GM19238 (cell line): ENCODE measurements around the gene STAT4.

ENCODE experiments used
- DNase-seq: peaks from one replicate; pipeline ENCODE4 v3.0.0; 2011; ENCODE audit warnings: low spot score; ENCODE audit not compliant: insufficient read length

The STAT4 gene

GRCh38 chr2:191086706-191087105, 64.1 kb downstream of the STAT4 start:
- no peak for DNase-seq

DNA sequence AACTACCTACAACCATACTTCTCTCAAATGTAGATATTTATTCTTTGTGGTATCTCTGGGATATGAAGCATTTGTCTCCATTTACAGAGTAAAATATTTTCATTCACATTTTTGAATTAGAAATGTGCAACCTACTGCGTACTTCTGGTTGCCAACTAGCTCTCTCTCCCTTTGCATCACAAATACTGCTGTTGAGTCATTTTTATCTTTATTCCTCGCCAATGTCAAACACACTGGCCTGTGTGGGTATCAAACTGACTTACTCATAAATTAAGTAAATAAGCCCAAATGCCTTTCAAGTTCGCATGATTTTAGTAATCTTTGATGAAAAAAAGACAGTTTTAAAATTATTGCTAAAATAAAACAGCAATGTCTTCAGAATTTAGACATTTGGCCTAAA, 67.3 kb downstream of the STAT4 start:
- no peak for DNase-seq

DNA sequence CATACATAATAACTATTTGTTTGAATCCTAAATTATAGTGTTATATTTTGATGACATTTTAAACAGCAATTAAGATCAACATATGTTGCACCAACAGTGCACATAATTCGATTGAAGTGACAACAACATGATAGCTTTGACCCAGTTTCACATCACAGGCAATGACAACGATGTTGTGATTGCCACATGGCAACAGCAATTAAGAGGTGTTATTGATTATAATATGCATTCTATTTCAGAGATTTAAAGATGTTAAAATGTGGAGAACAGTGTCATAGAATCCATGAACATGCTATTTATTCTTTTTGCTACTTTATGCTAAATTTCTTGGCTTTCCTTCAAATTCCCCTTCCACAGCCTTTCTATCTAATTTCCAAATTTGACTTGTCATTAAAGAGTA, 68.5 kb downstream of the STAT4 start:
- DNase-seq: no peak

DNA sequence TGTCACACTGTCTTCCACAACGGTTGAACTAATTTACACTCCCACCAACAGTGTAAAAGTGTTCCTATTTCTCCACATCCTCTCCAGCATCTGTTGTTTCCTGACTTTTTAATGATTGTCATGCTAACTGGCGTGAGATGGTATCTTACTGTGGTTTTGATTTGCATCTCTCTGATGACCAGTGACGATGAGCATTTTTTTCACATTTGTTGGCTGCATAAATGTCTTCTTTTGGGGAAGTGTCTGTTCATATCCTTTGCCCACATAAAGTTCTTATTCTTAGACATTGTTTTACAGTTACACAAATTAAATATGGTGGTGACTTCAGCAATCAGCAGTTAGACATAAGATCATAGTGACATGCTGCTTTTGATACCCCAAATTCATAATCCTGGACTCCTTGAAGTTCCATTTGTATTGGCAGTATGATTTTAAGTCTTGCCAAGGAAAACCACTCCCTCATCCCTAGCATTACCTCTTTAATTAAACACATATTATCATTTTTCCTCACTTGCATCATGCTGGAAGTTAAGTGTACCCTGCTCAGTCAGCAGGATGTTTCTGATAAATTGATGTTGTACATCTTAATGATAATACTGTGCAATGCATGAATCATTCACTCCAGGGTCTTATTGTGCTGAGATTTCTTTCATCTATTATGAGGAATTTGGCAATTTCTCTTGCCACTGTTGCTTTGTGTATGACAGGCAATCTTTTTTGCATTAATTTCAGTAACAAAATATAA, 69.2 kb downstream of the STAT4 start:
- DNase-seq: no peak

DNA sequence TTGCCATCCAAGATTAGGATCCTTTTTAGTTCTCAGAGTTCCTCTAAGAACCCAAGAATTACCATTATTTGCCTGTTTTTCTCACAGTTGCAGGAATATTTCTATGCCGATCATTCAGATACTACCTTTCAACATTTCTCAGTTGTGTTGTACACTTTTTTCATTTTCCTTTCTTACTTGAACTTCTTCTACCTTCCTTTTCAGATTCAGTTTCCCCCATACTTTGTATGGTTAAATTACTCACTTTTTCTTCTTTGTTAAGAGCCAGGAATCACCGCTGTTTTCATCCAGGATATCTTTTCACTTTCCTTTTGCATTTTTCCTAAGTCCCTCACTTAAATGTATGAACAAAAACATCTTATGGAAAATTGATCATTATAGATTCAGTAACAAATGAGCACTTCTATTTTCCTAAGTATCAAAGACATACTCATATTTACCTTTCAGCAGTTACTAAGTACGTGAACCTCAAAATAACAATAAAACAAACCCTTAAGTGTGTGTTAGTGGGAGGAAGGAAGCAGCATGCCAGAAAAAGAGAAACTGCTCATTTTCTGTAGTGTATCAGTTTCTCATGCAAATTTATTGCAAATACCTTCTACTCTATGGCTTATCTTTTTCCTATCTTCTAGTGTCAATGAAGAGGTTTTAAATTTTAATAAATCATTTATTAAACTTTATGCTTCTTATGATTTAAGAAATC, 72.5 kb downstream of the STAT4 start:
- DNase-seq: no peak

DNA sequence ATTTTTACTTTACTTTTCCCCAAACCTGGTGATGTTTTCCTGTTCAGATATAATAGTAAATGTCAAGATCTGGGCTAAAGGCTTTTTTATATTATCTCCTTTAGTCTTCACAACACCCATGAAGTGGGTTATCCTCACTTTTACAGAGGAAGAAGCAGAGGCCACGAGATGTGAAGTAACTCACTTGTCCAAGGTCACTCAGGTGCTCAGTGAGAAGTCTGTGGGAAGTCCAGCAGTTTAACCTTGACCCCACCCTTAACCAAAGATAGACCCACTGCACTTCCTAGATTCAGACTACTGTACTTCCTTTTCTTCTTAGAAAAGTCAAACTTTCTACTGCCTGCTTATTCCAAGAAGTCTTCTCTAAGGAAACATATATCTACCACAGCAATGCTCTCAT, 80.5 kb downstream of the STAT4 start:
- no peak for DNase-seq

DNA sequence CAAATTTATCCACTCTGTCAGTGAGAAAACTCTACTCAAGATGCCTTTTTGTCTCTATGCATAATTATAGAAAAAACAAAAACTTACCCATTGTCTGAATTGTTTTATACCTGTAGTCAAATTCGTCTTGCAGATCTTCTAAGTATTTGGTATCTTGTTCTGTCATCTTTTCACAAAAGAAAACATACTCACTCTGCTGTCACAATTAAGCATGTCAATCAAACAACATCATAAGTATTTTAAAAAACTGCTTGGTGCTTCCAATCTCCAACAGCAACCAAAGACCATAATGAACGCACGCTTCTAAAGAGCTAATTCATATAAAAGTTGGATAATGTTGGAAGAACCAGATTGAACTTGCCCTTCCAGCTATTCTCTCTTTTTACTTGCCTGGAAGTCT, 81.2 kb downstream of the STAT4 start:
- no peak for DNase-seq

DNA sequence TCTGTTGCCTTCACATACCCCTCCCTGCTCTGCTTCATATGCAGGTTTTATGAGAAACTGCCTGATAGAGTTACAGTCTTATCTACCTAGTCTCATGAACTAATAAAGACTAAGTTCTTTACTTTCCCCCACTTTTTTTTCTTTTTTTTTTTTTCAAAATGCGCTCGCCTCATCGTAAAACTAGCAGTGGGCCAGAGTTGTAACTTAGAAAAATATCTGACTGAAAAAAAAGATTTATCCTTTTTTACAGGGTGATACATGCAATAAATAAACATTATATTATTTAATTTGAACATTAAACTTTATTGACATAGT, 83.9 kb downstream of the STAT4 start:
- no peak for DNase-seq

DNA sequence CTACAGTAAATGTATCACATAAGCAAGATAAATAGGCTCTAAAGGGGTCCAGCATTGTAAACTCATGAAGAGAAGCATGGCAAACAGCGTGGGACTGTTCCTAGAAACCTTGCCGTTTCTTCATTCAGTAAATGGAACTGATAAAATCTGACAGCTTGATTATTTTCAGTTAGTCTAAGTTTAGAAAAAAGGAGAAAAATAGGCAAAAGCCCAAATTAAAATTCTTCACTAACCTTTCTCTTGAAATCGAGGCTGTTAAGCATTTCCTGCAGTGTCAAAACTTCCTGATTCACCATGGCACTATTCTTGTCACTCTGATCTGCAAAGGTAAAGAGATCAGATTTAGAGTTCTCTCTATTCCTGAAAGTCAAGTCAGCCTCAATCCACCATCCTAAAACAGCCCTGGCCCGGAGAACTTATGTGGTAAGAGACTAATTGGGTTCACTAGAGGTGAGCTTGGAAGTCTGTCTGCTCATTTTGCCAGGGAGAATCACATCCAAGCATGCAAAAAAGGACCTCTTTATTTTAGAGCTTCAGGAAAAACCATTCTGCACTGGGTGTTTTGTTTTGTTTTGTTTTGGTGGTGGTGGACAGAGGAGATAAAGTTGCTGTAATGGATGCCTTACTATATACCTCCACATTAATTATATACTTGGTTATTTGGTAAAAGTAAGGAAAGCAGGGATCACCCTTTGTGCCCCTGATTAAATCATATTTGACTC, 84.4 kb downstream of the STAT4 start:
- DNase-seq: no peak

DNA sequence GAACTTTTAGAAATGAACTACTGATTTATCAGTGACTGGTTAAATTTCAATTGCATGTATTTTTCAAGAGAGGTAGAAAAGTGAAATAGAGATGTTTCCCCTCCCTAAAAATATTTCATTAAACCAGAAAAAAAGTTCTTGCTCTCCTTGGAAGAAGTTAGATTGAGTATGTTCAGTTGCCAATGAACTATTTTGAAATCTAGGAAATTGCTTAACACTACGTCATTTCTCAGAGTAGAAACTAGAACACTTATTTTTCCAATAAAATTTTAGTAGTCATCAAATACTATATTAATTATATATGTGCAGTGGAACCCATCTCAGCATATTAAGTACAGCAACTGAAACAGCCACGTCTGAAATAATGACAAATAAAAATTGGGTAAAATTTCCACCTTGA, 85.0 kb downstream of the STAT4 start:
- no peak for DNase-seq

DNA sequence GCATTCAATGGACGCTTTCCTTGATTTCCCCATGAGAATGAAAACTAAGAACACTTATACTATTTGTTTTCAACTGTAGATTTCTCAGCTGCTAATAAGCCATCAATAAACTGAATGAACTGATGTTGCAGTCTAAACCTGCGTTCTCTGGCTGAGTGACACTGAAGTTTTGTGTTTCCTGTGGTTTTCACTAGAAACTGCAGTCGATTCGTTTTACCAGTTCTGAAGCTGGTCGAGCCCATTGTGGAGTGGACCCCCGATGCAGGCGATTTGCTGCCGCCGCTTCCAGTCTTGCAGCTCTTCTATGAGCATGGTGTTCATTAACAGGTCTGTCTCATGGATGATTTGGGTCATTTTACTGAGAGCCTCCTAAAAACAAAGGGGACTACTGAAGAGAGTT, 86.2 kb downstream of the STAT4 start:
- no peak for DNase-seq

- DNase-seq: no peak
These were observed 87.2 kb downstream of the STAT4 start for GRCh38 chr2:191063584-191063983.

DNA sequence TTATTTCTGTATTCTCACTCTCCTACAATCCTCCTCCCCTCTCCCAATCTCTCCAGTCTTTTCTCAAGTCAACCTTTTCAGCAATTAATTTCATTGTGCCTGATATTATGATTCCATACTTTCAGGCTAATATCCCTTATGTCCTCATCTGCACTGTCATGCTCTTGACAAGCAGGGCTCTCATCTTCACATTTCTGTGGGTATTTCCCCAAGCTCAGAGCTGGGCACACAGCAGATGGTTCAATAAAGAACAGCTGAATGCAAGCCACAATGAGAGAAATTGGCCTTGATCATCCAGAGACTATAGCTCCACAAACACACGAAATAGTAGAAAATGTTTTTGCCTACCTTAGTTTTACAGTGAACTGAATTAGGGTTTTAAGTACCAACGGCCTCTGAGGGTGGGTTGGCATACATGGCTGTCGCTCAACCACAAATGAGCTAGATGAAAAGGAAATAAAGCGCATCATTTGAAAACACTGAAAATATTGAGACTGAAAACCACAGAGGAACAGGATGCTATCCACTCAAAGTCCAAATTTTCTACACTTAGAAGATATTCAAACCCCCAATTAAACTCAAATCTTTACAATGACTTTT, 89.3 kb downstream of the STAT4 start:
- no peak for DNase-seq

- no peak for DNase-seq
These were observed 91.5 kb downstream of the STAT4 start for GRCh38 chr2:191059308-191059707.

DNA sequence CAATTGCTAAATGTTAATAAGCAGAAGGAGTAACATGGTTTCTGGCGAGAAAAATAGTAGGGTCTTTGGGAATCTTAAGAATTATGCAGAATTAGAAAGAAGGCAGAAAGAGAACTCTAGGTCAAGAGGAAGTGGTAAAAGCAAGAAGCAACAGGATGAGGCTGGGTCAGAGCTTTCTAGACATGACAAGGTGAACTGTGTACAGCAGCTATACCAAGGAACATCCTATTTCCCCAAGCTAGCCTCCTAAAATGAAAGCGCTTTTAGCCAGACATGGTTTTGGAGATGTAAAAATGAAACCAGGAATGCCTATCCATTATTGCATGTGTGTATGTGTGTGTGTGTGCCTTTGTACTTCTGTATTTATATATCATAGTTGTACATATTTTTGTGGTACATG, 94.6 kb downstream of the STAT4 start:
- DNase-seq: no peak

GRCh38 chr2:191053256-191053655, 97.5 kb downstream of the STAT4 start:
- DNase-seq: no peak

- no peak for DNase-seq
These were observed 98.7 kb downstream of the STAT4 start for GRCh38 chr2:191051825-191052778.

GRCh38 chr2:191051177-191051576, 99.6 kb downstream of the STAT4 start:
- DNase-seq: no peak

GRCh38 chr2:191050640-191050987, 100.2 kb downstream of the STAT4 start:
- DNase-seq: no peak

GRCh38 chr2:191049728-191050639, 100.8 kb downstream of the STAT4 start:
- no peak for DNase-seq
